NCI-H69 (cell line): ENCODE measurements around the gene CHAC1.
"Not testable (repeated sequence)": the region's sequence is repeated elsewhere in the genome, so short reads cannot be mapped to it uniquely, and the experiment has no call there.

Experiments
- DNase-seq: peaks from one replicate; lab custom pipeline; 2025; lab: John Stamatoyannopoulos, UW

Gene CHAC1

DNA sequence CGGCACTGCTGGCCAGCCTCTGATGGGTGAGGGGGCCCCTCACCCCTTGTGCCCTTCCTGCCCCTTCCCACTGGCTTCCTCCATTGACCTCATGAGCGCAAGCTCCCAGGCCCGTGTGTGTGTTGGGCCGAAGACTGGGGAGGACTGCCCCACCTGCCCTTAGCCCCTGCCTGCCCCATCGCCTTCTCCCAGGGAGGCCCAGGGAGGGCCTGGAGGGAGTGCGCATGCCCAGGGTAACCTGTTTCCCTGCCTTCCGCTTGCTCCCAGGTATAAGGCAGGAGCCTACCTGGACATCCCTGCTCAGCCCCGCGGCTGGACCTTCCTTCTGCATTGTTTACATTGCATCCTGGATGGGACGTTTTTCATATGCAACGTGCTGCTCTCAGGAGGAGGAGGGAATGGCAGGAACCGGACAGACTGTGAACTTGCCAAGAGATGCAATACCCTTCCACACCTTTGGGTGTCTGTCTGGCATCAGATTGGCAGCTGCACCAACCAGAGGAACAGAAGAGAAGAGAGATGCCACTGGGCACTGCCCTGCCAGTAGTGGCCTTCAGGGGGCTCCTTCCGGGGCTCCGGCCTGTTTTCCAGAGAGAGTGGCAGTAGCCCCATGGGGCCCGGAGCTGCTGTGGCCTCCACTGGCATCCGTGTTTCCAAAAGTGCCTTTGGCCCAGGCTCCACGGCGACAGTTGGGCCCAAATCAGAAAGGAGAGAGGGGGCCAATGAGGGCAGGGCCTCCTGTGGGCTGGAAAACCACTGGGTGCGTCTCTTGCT, 15.3 kb upstream of the CHAC1 start:
- peak; percentile 44 for DNase-seq

DNA sequence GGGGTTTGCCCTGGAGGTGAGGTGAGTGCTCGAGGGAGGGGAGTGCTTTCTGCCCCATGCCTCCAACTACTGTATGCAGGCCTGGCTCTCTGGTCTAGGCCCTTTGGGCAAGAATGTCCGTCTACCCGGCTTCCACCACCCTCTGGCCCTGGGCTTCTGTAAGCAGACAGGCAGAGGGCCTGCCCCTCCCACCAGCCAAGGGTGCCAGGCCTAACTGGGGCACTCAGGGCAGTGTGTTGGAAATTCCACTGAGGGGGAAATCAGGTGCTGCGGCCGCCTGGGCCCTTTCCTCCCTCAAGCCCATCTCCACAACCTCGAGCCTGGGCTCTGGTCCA, 14.8 kb upstream of the CHAC1 start:
- DNase-seq: no peak

DNA sequence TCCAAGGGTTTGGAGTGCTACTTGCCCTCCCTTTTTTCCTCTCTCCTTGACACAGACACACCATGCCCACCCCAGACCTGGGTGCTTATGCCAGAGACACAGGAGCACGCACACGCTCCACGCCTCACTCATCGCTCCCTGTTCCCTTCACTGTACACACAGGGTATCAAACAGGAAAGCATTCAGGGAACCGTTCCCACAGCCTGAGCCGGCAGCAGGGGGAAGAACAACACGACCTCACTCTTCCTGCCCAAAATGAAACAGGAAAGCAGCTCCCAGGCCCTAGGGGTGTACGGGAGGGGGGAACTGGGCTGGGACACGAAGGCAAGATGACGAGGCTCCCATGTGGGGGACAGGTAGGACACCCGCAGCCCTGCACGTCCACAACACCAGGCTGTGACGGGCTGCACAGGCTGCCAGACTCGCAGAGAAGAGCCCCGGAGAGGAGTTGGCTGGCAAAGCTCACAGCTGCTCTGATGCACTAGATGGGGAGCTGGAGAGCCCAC, 12.9 kb upstream of the CHAC1 start:
- DNase-seq: no peak

DNA sequence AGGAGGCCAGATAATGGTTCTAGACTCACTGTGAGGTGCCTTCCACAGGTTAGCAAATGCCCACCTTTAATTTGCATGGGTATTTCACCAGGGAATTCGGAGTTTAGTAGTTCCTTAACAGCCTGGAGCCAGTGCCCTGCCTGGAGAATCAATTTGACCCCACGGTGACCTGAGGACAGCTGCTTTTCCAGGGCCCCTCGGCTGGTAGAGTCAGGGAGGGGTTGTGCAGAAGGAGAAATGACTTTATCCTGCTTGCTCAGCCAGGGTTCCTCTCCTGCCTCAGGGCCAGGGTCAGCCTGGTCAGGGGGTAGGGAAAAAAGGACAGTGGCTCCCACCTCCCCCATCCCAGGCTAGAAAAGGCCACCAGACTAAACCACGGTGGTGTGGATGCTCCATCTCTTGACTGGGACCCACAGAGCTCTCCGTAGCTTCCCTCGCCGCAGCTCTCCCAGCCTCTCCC, 12.2 kb upstream of the CHAC1 start:
- no peak for DNase-seq

DNA sequence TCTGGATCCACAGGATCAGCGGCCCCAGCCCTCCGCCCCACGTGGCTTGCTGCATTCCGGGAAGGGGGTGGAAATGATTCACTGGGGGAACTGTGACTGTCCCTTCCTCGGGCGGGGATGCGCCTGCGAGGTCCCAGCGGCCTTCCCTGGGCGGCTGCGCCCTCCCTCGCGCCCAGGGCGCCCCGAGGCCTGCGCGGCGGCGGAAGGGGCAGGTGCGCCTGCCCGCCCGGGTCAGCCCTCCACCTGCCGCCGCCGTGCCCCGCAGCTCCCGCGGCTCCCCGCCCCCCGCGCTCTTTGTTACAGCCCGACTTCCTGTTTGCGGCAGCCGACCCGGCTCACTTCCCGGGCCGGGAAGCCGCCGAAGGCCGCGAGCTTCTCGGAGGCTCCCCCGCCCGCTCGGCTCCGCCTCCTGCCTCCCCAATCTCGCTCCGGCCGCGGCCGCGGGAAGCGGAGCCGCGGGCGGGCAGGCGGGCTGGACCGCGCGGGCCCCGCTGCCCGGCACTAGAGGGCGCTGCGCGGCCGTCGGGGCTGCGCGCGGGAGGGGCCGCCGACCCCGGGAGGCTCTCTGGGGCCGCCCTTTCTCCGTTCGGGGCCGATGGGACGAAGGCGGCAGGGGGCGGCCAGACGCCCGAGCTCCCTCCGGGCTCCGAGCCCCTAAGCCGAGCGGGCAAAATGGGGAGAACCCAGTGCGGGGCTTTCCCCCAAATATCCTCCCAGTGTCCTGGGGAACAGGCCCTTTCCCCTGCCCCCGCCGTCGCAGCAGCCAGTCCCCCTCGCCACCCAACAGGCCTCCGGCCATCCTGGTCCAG, 11.5 kb upstream of the CHAC1 start:
- peak; percentile 94 for DNase-seq

DNA sequence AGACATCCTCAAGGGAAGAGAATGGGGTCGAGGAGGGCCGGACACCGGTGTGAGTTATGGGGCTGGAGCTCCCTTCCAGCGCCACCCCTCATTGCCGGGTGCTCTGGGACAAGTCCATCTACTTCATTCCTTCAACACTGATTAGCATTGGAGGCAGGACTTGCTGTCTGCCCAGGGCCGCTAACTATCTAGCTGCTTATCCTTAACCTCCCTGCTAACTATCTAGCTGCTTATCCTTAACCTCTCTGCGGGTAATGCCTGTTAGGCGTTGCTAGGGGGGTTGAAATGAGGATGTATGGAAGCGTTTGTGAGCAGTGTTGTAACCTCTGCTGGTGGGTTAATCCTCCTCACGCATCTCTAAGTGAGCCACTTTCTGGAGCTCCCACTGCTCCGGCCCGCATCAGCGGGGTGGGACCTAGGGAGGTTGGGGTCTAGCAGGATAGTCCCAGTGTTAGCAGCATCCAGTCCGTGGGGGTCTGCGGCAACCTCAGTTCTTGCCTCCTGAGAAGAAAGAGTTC, 10.9 kb upstream of the CHAC1 start:
- DNase-seq: peak; percentile 61

DNA sequence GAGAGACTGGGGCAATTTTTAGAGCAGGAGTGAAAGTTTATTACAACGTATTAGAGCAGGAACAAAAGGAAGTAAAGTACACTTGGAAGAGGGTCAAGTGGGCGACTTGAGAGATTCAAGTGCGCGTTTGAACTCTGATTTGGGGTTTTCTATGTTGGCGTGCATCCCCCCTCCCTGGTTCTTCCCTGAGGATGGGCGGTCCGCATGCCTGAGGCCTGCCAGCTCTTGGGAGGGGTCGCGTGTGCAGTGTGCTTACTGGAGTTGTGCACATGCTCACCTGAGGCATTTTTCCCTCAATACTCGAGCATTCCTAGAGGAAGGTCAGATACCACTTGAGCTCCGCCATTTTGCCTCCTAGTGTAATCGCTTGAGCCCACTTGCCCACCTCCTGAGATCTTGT, 10.4 kb upstream of the CHAC1 start:
- no peak for DNase-seq

DNA sequence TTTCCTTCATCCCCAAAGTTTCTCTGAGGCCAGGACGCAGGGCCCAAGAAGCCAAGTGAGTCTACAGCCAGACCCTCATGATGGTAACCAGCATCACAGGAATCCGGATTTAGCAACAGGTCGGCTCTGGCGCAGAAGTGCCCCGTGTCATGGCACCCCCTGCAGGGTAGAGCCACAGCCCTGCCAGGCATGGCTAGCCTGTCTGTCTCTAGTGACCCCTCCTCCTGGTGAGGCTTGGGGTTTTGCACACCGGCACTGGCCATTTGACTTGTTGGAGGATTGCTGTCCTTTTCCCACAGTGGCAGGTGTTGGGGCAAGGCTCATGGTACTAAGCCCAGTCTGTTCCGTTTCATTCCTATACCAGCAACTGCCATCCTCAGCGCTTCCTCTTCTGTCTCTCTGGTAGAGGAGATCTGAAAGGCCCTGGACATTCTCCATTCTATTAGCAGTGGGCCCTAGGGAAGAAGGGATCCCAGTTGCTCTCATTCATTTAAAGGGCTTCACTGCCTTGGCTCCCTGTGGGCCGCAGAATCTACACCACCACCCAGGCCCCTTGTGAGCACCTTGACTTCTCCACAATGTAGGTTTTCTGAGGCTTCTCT, 9.4 kb upstream of the CHAC1 start:
- no peak for DNase-seq

DNA sequence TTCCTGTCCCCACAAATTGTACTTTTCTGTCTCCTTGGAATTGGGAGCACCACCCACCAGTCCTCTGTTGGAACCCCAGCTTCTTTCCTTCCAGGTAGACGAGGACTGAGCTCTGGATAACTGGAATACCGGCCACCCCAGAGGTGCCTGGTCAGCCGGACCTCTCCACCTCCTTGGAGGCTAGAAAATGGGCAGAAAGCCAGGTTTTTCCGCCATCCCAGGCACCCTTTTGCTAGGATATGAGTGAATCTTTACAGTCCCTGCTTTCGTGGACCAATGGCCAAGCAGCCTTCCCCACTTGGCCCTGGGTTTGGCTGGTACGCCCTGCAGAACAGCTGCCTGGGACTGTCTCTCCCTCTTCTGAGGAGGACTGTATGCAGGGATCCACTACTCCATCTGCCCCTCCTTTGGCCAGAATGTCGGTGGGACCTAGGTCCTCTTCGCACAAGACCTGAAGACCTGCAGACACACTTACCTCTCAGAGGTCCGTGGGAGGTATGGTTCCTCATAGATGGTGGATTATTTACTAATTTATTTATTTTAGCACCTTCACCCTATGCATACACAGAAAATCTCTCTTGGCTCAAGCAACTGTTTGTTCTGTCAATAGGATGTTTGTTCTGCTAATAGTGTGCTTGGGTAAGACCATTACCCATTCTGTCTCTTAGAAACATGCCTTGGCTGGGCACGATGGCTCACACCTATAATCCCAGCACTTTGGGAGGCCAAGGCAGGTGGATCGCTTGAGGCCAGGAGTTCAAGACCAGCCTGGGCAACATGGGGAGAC, 8.6 kb upstream of the CHAC1 start:
- peak; percentile 87 for DNase-seq

DNA sequence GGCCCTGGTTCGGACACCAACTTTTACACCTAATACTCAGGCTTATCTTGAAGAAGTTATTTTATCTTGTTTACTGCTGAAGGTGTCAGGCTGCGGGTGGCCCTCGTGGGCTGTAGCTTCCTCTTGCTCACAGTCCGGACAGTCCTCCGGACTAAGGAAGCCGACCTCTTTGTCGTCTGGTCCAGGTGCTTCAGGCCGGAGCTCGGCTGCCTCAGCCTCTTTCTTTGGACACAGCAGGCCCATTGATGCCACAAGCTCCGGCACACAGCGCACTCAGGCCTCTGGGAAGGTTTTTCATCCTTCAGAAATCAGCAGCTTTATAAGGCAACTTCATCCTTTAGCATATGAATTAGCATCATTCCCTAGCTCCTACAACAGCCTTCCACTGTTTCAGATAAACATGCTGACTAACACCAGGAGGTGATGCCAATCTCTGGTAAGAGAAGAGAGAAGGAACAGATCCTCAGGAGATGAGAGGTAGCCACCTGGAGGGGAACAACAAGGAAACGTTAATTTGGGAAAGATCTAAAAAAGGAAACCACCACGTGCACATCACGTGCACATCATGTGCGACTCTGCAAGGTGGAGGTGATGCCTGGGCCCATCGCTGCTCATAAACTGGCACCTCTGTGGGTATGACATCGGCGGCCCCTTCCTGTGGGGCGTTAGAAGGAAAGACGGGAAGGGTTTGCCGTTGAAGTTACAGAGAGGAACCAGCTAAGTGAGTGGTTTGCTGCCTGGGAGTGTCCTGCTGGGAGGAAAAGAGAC, 4.4 kb upstream of the CHAC1 start:
- DNase-seq: no peak

DNA sequence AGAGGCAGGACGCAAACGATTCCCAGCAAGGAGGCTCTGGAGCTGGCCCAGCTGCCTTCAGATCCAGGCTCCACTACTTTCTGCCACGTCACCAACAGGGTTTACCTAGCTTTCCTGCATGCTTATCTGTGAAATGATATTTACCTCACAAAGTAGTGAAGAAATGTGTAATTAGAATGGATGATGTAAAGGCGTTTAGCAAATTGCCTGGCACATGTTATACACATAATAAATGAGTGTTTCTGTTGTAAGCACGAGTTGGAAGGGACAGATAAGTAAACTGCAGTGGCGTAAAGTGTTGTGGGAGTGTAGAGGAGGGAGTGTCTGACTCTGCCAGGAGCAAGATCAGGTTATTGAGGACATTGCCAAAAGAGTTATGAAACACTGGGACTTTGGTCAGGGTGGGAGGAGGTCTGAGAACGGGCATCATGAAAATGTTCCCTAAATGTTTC, 3.5 kb upstream of the CHAC1 start:
- DNase-seq: no peak

DNA sequence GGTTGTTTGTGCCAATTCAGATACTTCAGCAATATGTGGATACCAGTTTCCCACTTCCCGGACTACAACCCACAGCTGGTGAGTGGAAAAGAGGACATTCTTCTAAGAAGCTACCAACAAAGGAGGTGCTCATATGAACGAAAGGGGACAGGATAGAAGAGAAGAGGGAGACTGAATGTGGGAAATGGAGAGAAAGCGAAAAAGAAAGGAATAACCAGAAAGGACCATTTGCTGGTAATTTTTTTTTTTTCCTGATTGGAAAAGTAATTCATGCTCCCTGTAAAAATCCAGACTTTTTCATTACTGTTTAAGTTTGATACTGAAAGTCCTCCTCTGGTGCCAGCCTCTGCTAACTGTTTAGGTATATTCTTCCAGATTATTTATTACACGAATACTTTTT, 1.5 kb upstream of the CHAC1 start:
- no peak for DNase-seq

DNA sequence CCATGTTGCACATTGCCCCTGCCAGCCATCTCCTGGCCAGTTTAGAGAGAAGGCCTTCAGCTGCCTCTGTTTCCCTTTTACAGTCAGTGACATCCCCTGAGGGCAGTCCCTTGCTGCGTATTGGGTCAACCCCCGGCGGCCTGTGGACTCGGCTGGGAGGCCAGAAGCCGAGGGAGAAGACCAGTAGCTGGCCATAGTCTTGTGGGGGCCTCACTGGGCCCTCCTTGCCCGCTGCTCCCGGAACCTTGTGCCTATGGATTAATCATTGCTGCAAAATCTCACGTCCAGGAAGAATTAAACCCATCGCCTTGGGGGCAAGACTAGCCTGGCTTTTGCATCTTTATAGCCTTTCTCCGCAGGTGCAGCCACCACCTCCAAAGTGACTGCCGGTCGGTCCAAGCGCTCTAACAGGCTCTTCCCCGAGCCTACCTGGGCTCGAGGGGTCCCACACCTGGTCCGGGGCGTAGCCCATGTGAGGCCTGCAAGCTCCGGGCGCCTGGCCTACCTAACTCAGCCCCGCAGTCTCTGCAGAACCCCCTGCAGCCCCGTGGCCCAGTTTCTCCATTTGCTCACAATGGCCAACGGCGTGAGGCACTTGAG, 870 bp upstream of the CHAC1 start:
- no peak for DNase-seq

DNA sequence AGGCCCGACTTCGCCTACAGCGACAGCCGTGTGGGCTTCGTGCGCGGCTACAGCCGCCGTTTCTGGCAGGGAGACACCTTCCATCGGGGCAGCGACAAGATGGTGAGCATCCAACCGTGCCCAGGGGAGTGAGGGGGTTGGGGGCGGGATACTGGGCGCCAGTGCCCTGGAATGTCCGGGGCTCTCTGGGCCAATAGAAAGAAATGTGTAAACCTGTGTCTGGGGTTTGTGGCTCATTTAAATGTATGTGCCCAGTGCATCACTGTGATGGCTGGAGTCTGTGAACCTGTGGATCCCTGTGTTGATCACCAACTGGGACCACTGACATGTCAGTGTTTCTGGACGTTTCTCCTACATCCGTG, 423 bp downstream of the CHAC1 start:
- no peak for DNase-seq

DNA sequence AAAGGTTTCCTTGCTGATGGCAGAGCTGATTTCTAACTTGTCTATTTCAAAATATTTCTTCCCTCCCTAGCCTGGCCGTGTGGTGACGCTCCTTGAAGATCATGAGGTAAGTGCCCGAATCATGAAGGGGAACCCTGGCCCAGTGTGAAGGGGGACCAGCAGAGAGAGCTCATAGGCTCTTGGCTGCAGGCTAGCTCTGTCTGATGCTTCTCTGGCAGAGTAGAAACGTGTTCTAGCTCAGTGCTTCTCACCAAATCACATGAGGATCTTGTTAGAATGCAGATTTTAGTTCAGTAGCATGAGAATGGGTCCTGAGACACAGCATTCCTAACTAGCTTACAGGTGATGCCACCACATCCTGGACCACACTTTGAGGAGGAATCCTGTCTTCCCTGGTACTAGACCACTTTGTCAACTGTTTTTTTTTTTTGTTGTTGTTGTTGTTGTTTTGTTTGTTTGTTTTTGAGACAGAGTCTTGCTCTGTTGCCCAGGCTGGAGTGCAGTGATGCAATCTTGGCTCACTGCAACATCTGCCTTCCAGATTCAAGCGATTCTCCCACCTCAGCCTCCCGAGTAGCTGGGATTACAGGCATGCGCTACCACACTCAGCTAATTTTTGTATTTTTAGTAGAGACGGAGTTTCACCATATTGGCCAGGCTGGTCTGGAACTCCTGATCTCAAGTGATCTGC, 1.0 kb downstream of the CHAC1 start:
- not testable (repeated sequence) for DNase-seq

DNA sequence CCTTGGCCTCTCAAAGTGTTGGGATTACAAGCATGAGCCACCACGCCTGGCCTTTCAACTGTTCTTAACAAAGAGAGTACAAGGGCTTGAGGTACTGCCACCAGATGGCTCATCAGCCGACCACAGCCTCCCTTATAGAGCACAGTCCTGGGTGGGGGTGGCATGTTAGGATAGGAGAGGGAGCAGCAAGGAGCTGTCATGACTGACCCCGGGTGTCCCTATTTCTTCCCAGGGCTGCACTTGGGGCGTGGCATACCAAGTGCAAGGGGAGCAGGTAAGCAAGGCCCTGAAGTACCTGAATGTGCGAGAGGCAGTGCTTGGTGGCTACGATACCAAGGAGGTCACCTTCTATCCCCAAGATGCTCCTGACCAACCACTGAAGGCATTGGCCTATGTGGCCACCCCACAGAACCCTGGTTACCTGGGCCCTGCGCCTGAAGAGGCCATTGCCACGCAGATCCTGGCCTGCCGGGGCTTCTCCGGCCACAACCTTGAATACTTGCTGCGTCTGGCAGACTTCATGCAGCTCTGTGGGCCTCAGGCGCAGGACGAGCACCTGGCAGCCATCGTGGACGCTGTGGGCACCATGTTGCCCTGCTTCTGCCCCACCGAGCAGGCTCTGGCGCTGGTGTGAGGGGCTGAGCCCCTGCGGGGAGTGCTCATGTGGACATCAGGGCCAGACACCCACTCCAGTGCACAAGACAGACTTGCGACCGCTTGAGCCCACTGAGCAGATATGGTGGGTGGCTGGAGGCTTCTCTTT, 2.1 kb downstream of the CHAC1 start:
- no peak for DNase-seq

DNA sequence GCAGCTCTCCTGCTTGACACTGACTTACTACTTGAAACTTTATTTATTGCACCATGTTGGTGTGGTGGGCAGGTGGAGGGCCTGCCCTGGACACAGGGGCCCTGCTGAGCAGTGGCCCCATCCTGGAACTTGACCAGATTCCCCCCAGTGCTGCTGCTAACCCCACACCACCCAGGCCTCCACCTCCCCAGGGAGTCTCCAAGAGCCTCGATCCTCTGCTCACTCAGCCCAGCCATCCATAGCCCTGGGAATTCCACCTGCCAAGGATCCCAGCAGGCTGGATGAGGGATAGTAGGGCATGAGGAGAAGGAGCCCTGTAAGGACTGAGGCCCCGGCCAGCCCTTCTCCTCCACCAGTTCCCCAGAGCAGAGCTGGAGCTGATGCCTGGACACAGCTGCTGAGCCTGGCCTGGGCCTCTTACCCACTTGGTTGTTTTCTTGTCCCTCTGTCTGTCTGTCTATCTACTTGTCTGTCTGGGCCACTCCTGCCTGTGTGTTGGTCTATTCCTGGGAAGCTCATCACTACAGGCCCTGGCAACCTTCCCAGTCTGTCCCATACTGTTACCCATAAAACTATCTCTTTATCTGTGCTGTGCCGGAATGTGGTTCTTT, 2.8 kb downstream of the CHAC1 start:
- no peak for DNase-seq

DNA sequence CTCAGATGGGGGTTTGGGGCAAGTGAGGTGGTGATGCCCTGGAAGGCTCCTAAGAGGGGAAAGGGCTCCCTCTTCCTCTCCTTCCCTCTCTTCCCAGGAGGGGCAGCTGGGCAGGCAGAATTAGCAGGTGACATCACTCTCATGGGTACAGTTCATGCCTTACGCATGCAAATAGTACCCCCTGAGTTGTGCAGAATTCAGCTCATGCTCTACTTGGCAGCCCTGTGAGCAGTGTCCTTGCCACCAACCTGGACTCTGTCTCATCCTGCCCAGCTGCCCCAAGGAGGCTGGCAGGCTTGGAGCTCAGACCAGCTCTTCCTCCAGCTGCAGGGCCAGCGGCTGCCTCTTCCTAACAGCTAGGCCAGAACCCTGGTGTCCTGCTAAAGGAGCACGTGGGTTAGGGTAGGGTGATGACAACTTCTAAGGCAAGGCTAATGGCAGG, 3.3 kb downstream of the CHAC1 start:
- no peak for DNase-seq

DNA sequence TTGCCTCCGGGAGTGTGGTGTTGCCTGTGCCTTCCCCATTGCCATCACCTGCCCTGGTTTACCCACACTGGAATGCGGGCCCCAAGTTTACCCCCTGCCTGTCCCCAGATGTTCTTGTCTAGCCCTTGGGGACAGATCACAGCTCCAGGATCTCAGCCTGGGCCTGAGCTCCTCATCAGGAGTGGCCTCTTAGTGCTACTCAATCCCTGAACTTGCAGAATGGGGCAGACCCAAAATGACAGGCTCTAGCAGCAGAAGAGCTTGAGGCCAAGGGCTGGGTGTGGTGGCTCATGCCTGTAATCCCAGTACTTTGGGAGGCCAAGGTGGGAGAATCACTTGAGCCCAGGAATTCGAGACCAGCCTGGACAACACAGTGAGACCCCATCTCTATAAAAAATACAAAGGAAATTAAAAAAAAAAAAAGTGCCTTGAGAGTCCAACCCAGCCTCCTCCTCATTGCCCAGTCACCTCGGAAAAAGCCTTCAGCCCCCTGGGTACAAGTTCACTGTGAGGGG, 3.8 kb downstream of the CHAC1 start:
- DNase-seq: no peak
